Activated CD4-positive, alpha-beta T cell treated with anti-CD3 and anti-CD28 coated beads for 36 hours (primary cell): ENCODE results near the gene TIAM1. TPM values are rescaled to one million over a fixed set of nuclear protein-coding genes. Genes with fewer than 3 reads are reported as not detected.
A peak's percentile ranks its signal among the peaks of the same experiment; 100 is the strongest.

Source experiments
- ATAC-seq: fragments of 200-7000 bp; cut with Tn5 transposase; one replicate; pipeline ENCODE4 v1.10.0; 2021; ENCODE audit warnings: mild to moderate bottlenecking, moderate library complexity
- CTCF ChIA-PET: fragments of 350-600 bp; sonication (Branson Sonifier 250); formaldehyde crosslinking; loops from one replicate; lab custom pipeline; 2021; ENCODE audit warnings: antibody characterized with exemption; lab: Charles Lee
- POLR2A ChIA-PET: fragments of 350-600 bp; sonication (Branson Sonifier 250); formaldehyde crosslinking; loops from one replicate; lab custom pipeline; 2021; ENCODE audit warnings: antibody characterized with exemption, inconsistent platforms; lab: Charles Lee
- DNase-seq: peaks from one replicate; pipeline ENCODE4 v3.0.0-alpha.2; 2020
- H3K27ac Mint-ChIP-seq: one replicate; pipeline ENCODE4 v1.8.0; 2021; ENCODE audit warnings: mixed read lengths
- H3K27me3 Mint-ChIP-seq: one replicate; pipeline ENCODE4 v1.8.0; 2021; ENCODE audit warnings: mixed read lengths
- H3K36me3 Mint-ChIP-seq: one replicate; pipeline ENCODE4 v1.8.0; 2021; ENCODE audit warnings: low read depth, mixed read lengths
- H3K4me1 Mint-ChIP-seq: one replicate; pipeline ENCODE4 v1.8.0; 2021; ENCODE audit warnings: mixed read lengths
- H3K4me3 Mint-ChIP-seq: one replicate; pipeline ENCODE4 v1.8.0; 2021; ENCODE audit warnings: mild to moderate bottlenecking, moderate library complexity, mixed read lengths
- H3K9me3 Mint-ChIP-seq: one replicate; pipeline ENCODE4 v1.8.0; 2021; ENCODE audit warnings: low read depth, mixed read lengths
- intact Hi-C, 2 experiments: fragments of 100-400 bp; cut with DNase I in 1 of 2; cut with micrococcal nuclease in 1 of 2; formaldehyde crosslinking; loops; one replicate each; pipeline versions ENCODE4 v1.14.2 to v1.15.1; 2022 to 2024; cut with DNase I, micrococcal nuclease
- total RNA-seq, 2 experiments: library from RNA; stranded (reverse); gene quantifications; one replicate each; pipeline ENCODE4 v1.2.3, GENCODE V29; 2021

TIAM1 gene
- total RNA-seq, 2 experiments from 2014 or later: 60.7 to 72.6 TPM

- H3K27me3 Mint-ChIP-seq: no peaks in the 10 kb centered on the region
- intact Hi-C loops: no loop called here
- DNase-seq (no peak), ATAC-seq (no peak)
- peaks cover 50% of the 10 kb centered on the region for H3K36me3 Mint-ChIP-seq
- peaks cover 5% of the 10 kb centered on the region for H3K9me3 Mint-ChIP-seq
- H3K4me1 Mint-ChIP-seq: peaks cover 57% of the 10 kb centered on the region
- CTCF ChIA-PET: no interaction called here
- no peak overlapping the region for H3K27ac Mint-ChIP-seq
- no peak overlapping the region for H3K4me3 Mint-ChIP-seq
- POLR2A ChIA-PET: no interaction called here
Observed at GRCh38 chr21:31331231-31331630, 12.8 kb downstream of the TIAM1 start.

- Mint-ChIP-seq H3K9me3 (peaks cover 5% of the 10 kb centered on the region), H3K36me3 (peaks cover 50% of the 10 kb centered on the region), H3K27me3 (no peaks in the 10 kb centered on the region), H3K4me1 (peaks cover 56% of the 10 kb centered on the region), H3K27ac (no peak overlapping the region), H3K4me3 (no peak overlapping the region)
- CTCF ChIA-PET: interaction anchor here (0.6 kb wide), 1 partner anchor 48 kb away, joined by 3 read pairs; no protein-coding TSS in a partner anchor
- ATAC-seq (no peak), DNase-seq (no peak)
- POLR2A ChIA-PET: no interaction called here
- intact Hi-C loops: no loop called here
Observed at GRCh38 chr21:31330144-31330483, 13.9 kb downstream of the TIAM1 start.

- ATAC-seq: no peak
- DNase-seq: no peak
- Mint-ChIP-seq H3K9me3 (peaks cover 5% of the 10 kb centered on the region), H3K4me1 (peaks cover 55% of the 10 kb centered on the region), H3K27me3 (no peaks in the 10 kb centered on the region), H3K4me3 (no peak overlapping the region), H3K36me3 (peaks cover 48% of the 10 kb centered on the region), H3K27ac (no peak overlapping the region)
- intact Hi-C loops: loop anchor here in 1 of 2 experiments (5.0 kb wide), 2 partner anchors 37 to 132 kb away; no protein-coding TSS in a partner anchor
- POLR2A ChIA-PET: no interaction called here
- CTCF ChIA-PET: no interaction called here
Observed at GRCh38 chr21:31329456-31330143, 14.5 kb downstream of the TIAM1 start.

GRCh38 chr21:31326522-31327242, 17.4 kb downstream of the TIAM1 start:
- H3K4me1 Mint-ChIP-seq: peaks cover 32% of the 10 kb centered on the region
- ChIA-PET CTCF (interaction anchor here (0.6 to 2.6 kb wide), 7 partner anchors 10 to 131 kb away, joined by 3 to 8 read pairs (median 6); no protein-coding TSS in a partner anchor), POLR2A (interaction anchor here (0.9 to 2.7 kb wide), 12 partner anchors 13 to 329 kb away, joined by 3 to 12 read pairs (median 4); no protein-coding TSS in a partner anchor)
- peaks cover 44% of the 10 kb centered on the region for H3K36me3 Mint-ChIP-seq
- DNase-seq: peak; percentile 80
- H3K27me3 Mint-ChIP-seq: no peaks in the 10 kb centered on the region
- peak; percentile 93 for ATAC-seq
- H3K4me3 Mint-ChIP-seq: peak overlapping the region; percentile 28
- H3K9me3 Mint-ChIP-seq: peaks cover 5% of the 10 kb centered on the region
- intact Hi-C loops: loop anchor here (1.0 to 5.0 kb wide), 10 partner anchors 10 to 233 kb away; no protein-coding TSS in a partner anchor
- H3K27ac Mint-ChIP-seq: peak overlapping the region; percentile 89

GRCh38 chr21:31318971-31319370, 25.1 kb downstream of the TIAM1 start:
- POLR2A ChIA-PET: interaction anchor here (0.6 kb wide), 2 partner anchors 11 to 367 kb away, joined by 3 read pairs; no protein-coding TSS in a partner anchor
- no peak for DNase-seq
- intact Hi-C loops: no loop called here
- Mint-ChIP-seq H3K4me1 (peaks cover 14% of the 10 kb centered on the region), H3K27ac (no peak overlapping the region), H3K4me3 (no peak overlapping the region), H3K27me3 (no peaks in the 10 kb centered on the region), H3K36me3 (peaks cover 13% of the 10 kb centered on the region), H3K9me3 (no peaks in the 10 kb centered on the region)
- ATAC-seq: no peak
- CTCF ChIA-PET: interaction anchor here (0.6 to 1.1 kb wide), 2 partner anchors 9 to 83 kb away, joined by 3 read pairs; no protein-coding TSS in a partner anchor

- DNase-seq (no peak), ATAC-seq (peak; percentile 58)
- H3K27ac Mint-ChIP-seq: peak overlapping the region; percentile 21
- intact Hi-C loops: no loop called here
- no peaks in the 10 kb centered on the region for H3K27me3 Mint-ChIP-seq
- no peaks in the 10 kb centered on the region for H3K9me3 Mint-ChIP-seq
- ChIA-PET POLR2A (no interaction called here), CTCF (interaction anchor here (0.7 kb wide), 1 partner anchor 155 kb away, joined by 3 read pairs; no protein-coding TSS in a partner anchor)
- H3K4me3 Mint-ChIP-seq: no peak overlapping the region
- H3K4me1 Mint-ChIP-seq: peaks cover 14% of the 10 kb centered on the region
- peaks cover 10% of the 10 kb centered on the region for H3K36me3 Mint-ChIP-seq
Observed at GRCh38 chr21:31317688-31318087, 26.4 kb downstream of the TIAM1 start.

- POLR2A ChIA-PET: no interaction called here
- intact Hi-C loops: no loop called here
- no peaks in the 10 kb centered on the region for H3K27me3 Mint-ChIP-seq
- no peak overlapping the region for H3K4me3 Mint-ChIP-seq
- no peak overlapping the region for H3K27ac Mint-ChIP-seq
- H3K9me3 Mint-ChIP-seq: no peaks in the 10 kb centered on the region
- peaks cover 6% of the 10 kb centered on the region for H3K36me3 Mint-ChIP-seq
- DNase-seq (no peak), ATAC-seq (no peak)
- H3K4me1 Mint-ChIP-seq: peaks cover 14% of the 10 kb centered on the region
- CTCF ChIA-PET: no interaction called here
Observed at GRCh38 chr21:31316488-31317169, 27.4 kb downstream of the TIAM1 start.

GRCh38 chr21:31316072-31316471, 28.0 kb downstream of the TIAM1 start:
- ChIA-PET POLR2A (no interaction called here), CTCF (no interaction called here)
- Mint-ChIP-seq H3K9me3 (no peaks in the 10 kb centered on the region), H3K4me3 (no peak overlapping the region), H3K27me3 (no peaks in the 10 kb centered on the region), H3K36me3 (peaks cover 6% of the 10 kb centered on the region), H3K27ac (no peak overlapping the region), H3K4me1 (peaks cover 14% of the 10 kb centered on the region)
- ATAC-seq (no peak), DNase-seq (no peak)
- intact Hi-C loops: no loop called here

- Mint-ChIP-seq H3K27ac (no peak overlapping the region), H3K4me1 (no peaks in the 10 kb centered on the region), H3K36me3 (peaks cover under 1% of the 10 kb centered on the region), H3K27me3 (no peaks in the 10 kb centered on the region), H3K4me3 (no peak overlapping the region), H3K9me3 (no peaks in the 10 kb centered on the region)
- intact Hi-C loops: no loop called here
- CTCF ChIA-PET: interaction anchor here (0.6 to 1.8 kb wide), 3 partner anchors 8 to 1522 kb away, joined by 3 to 4 read pairs (median 3); no protein-coding TSS in a partner anchor
- POLR2A ChIA-PET: no interaction called here
- ATAC-seq (no peak), DNase-seq (no peak)
Observed at GRCh38 chr21:31310750-31311149, 33.3 kb downstream of the TIAM1 start.

GRCh38 chr21:31308584-31308983, 35.5 kb downstream of the TIAM1 start:
- ChIA-PET POLR2A (interaction anchor here (0.5 kb wide), 1 partner anchor 11 kb away, joined by 3 read pairs; no protein-coding TSS in a partner anchor), CTCF (no interaction called here)
- no peaks in the 10 kb centered on the region for H3K4me1 Mint-ChIP-seq
- DNase-seq (no peak), ATAC-seq (no peak)
- intact Hi-C loops: no loop called here
- H3K36me3 Mint-ChIP-seq: no peaks in the 10 kb centered on the region
- H3K27me3 Mint-ChIP-seq: no peaks in the 10 kb centered on the region
- H3K9me3 Mint-ChIP-seq: no peaks in the 10 kb centered on the region
- no peak overlapping the region for H3K4me3 Mint-ChIP-seq
- H3K27ac Mint-ChIP-seq: no peak overlapping the region

GRCh38 chr21:31305888-31306287, 38.2 kb downstream of the TIAM1 start:
- DNase-seq: no peak
- Mint-ChIP-seq H3K36me3 (no peaks in the 10 kb centered on the region), H3K27me3 (no peaks in the 10 kb centered on the region), H3K9me3 (no peaks in the 10 kb centered on the region), H3K4me3 (no peak overlapping the region), H3K27ac (no peak overlapping the region), H3K4me1 (peaks cover 5% of the 10 kb centered on the region)
- intact Hi-C loops: no loop called here
- ChIA-PET POLR2A (no interaction called here), CTCF (interaction anchor here (0.8 kb wide), 1 partner anchor 21 kb away, joined by 3 read pairs; no protein-coding TSS in a partner anchor)
- ATAC-seq: no peak
